HCT116 (cell line): Measurements from ENCODE around the gene HEATR5A. TPM values are rescaled to one million over a fixed set of nuclear protein-coding genes. Genes with fewer than 3 reads are reported as not detected.

Experiments used
- ATAC-seq: fragments of 200-7000 bp; cut with Tn5 transposase; 2 replicates; pipeline ENCODE4 v1.9.1; 2020; ENCODE audit warnings: mild to moderate bottlenecking, moderate library complexity
- BruUV-seq: library from RNA; stranded (reverse); fragments of 400-500 nt; replicated peaks from 2 replicates; lab custom pipeline; 2021; lab: Mats Ljungman, UMichigan
- CTCF ChIA-PET: fragments of 300-600 bp; sonication (Branson Sonifier 250); formaldehyde crosslinking; loops from one replicate; lab custom pipeline; 2021; ENCODE audit warnings: antibody characterized with exemption; lab: Charles Lee
- POLR2A ChIA-PET: fragments of 300-600, 350-600 bp; sonication (Branson Sonifier 250); formaldehyde crosslinking; loops from one replicate; lab custom pipeline; 2021; ENCODE audit warnings: antibody characterized with exemption; lab: Charles Lee
- RAD21 ChIA-PET, 2 experiments: fragments of 300-600 bp; sonication (Branson Sonifier 250); formaldehyde crosslinking; loops; one replicate each; lab custom pipeline; 2023; ENCODE audit warnings: low total read pairs in 2 of 2; ENCODE audit not compliant: uncharacterized antibody in 2 of 2, unreplicated experiment in 2 of 2, low non-redundant PET in 1 of 2; lab: Charles Lee
- DNase-seq: peaks from one replicate; pipeline ENCODE4 v3.0.0-alpha.2; 2010; ENCODE audit warnings: low read depth, low spot score
- H2AFZ ChIP-seq: fragments of 200-600 bp; shearing (Covaris generic), sonication (generic); 2 replicates; pipeline ENCODE4 v1.6.1; 2017; ENCODE audit warnings: low read depth, mixed run types, mixed read lengths, antibody characterized with exemption, low read length; ENCODE audit not compliant: poor library complexity, severe bottlenecking
- H3K27ac ChIP-seq: 2 replicates; pipeline ENCODE4 v1.5.1; 2012; ENCODE audit warnings: low read depth, low read length
- H3K27me3 ChIP-seq: fragments of 200-600 bp; sonication (generic); 2 replicates; pipeline ENCODE4 v1.6.1; 2016; ENCODE audit warnings: mixed run types, low read length, mixed read lengths; ENCODE audit not compliant: insufficient read depth
- H3K36me3 ChIP-seq, 2 experiments: fragments of 200-500 bp in 1 of 2; fragments of 200-600 bp in 1 of 2; sonication (Bioruptor generic) in 1 of 2; sonication (generic) in 1 of 2; 2 replicates each; pipeline versions ENCODE4 v1.5.1 to v1.6.1; 2014 to 2016; ENCODE audit warnings: low read length in 2 of 2, inconsistent platforms in 1 of 2, mixed read lengths in 1 of 2, mixed run types in 1 of 2; ENCODE audit not compliant: insufficient read depth in 2 of 2, control insufficient read depth in 1 of 2
- H3K4me1 ChIP-seq, 2 experiments: fragments of 200-600 bp in 1 of 2; sonication (generic) in 1 of 2; 2 replicates each; pipeline versions ENCODE4 v1.5.1 to v1.6.1; 2012 to 2017; ENCODE audit warnings: low read length in 2 of 2, inconsistent platforms in 1 of 2, mild to moderate bottlenecking in 1 of 2, mixed read lengths in 1 of 2, mixed run types in 1 of 2, moderate library complexity in 1 of 2; ENCODE audit not compliant: insufficient read depth in 2 of 2, control insufficient read depth in 1 of 2
- H3K4me2 ChIP-seq: fragments of 200-600 bp; sonication (generic); 2 replicates; pipeline ENCODE4 v1.6.1; 2017; ENCODE audit warnings: mixed run types, low read length, mixed read lengths
- H3K4me3 ChIP-seq, 2 experiments: fragments of 200-600 bp in 1 of 2; sonication (generic) in 1 of 2; replicated peaks in 1 of 2; 2 replicates each; pipeline ENCODE4 v1.5.1; 2011 to 2016; ENCODE audit warnings: low read length in 2 of 2, control low read depth in 1 of 2, low read depth in 1 of 2, mild to moderate bottlenecking in 1 of 2, mixed read lengths in 1 of 2, mixed run types in 1 of 2
- H3K79me2 ChIP-seq: fragments of 200-600 bp; sonication (generic); 2 replicates; pipeline ENCODE4 v1.6.1; 2017; ENCODE audit warnings: mild to moderate bottlenecking, mixed run types, low read length, moderate library complexity, mixed read lengths; ENCODE audit not compliant: insufficient read depth
- H3K9ac ChIP-seq: fragments of 200-600 bp; sonication (generic); 2 replicates; pipeline ENCODE4 v1.6.1; 2016; ENCODE audit warnings: low read length, mixed read lengths
- H3K9me2 ChIP-seq: fragments of 200-600 bp; sonication (generic), shearing (Covaris generic); 2 replicates; pipeline ENCODE4 v1.6.1; 2017; ENCODE audit warnings: mixed run types, mild to moderate bottlenecking, moderate library complexity; ENCODE audit not compliant: insufficient read depth
- H3K9me3 ChIP-seq, 2 experiments: fragments of 200-500 bp in 1 of 2; fragments of 200-600 bp in 1 of 2; sonication (Bioruptor generic) in 1 of 2; sonication (generic) in 1 of 2; 2 replicates each; pipeline ENCODE4 v1.6.1; 2014 to 2017; ENCODE audit warnings: low read length in 2 of 2, mixed read lengths in 2 of 2, inconsistent platforms in 1 of 2, low read depth in 1 of 2, mild to moderate bottlenecking in 1 of 2, mixed run types in 1 of 2, moderate library complexity in 1 of 2; ENCODE audit not compliant: control insufficient read depth in 1 of 2, insufficient read depth in 1 of 2
- H4K20me1 ChIP-seq: fragments of 200-600 bp; sonication (generic), shearing (Covaris generic); 2 replicates; pipeline ENCODE4 v1.6.1; 2017; ENCODE audit warnings: mixed run types, mild to moderate bottlenecking, moderate library complexity; ENCODE audit not compliant: insufficient read depth
- ATF3 ChIP-seq: IDR thresholded peaks from 2 replicates; pipeline ENCODE4 v1.6.1; 2012
- CTCF ChIP-seq, 3 experiments: fragments of 200-600 bp in 1 of 3; sonication (generic) in 1 of 3; IDR thresholded peaks in 2 of 3; conservative IDR thresholded peaks in 1 of 3; 2 replicates each; pipeline ENCODE4 v1.5.1; 2012 to 2017; ENCODE audit warnings: low read depth in 2 of 3, low read length in 2 of 3, antibody characterized with exemption in 1 of 3, borderline replicate concordance in 1 of 3, control low read depth in 1 of 3, mild to moderate bottlenecking in 1 of 3, mixed read lengths in 1 of 3, mixed run types in 1 of 3, moderate library complexity in 1 of 3; ENCODE audit not compliant: insufficient read depth in 1 of 3
- EGR1 ChIP-seq: IDR thresholded peaks from 2 replicates; pipeline ENCODE4 v1.6.1; 2012; ENCODE audit warnings: low read depth
- ELF1 ChIP-seq: IDR thresholded peaks from 2 replicates; pipeline ENCODE4 v1.6.1; 2012; ENCODE audit warnings: low read depth, borderline replicate concordance
- EZH2 ChIP-seq: fragments of 200-600 bp; sonication (generic); IDR thresholded peaks from 2 replicates; pipeline ENCODE4 v1.6.1; 2017; ENCODE audit warnings: antibody characterized with exemption, mixed run types
- FOSL1 ChIP-seq: IDR thresholded peaks from 2 replicates; pipeline ENCODE4 v1.6.1; 2012; ENCODE audit warnings: low read depth
- POLR2A ChIP-seq: IDR thresholded peaks from 2 replicates; pipeline ENCODE4 v1.7.0; 2011; ENCODE audit warnings: borderline replicate concordance; ENCODE audit not compliant: insufficient read depth, insufficient read length; ENCODE audit errors: extremely low read depth
- POLR2AphosphoS5 ChIP-seq: IDR thresholded peaks from 2 replicates; pipeline ENCODE4 v1.6.1; 2011; ENCODE audit warnings: mild to moderate bottlenecking, low read depth, low read length, moderate library complexity
- RAD21 ChIP-seq: IDR thresholded peaks from 2 replicates; pipeline ENCODE4 v1.6.1; 2012; ENCODE audit warnings: low read depth, mild to moderate bottlenecking
- SIN3A ChIP-seq: IDR thresholded peaks from 2 replicates; pipeline ENCODE4 v1.6.1; 2012; ENCODE audit warnings: low read depth
- SP1 ChIP-seq: IDR thresholded peaks from 2 replicates; pipeline ENCODE4 v1.6.1; 2012; ENCODE audit warnings: low read depth
- TCF7L2 ChIP-seq: IDR thresholded peaks from 2 replicates; pipeline ENCODE4 v1.7.0; 2011; ENCODE audit warnings: borderline replicate concordance, inconsistent platforms; ENCODE audit not compliant: insufficient read depth, insufficient read length; ENCODE audit errors: extremely low read depth
- YY1 ChIP-seq: IDR thresholded peaks from 2 replicates; pipeline ENCODE4 v1.6.1; 2011; ENCODE audit warnings: low read length, low read depth, moderate library complexity, mild to moderate bottlenecking; ENCODE audit not compliant: insufficient replicate concordance; ENCODE audit errors: extremely low read depth
- ZFX ChIP-seq: fragments of 450-650 bp; IDR thresholded peaks from 2 replicates; pipeline ENCODE4 v1.6.1; 2017
- intact Hi-C: fragments of 100-400 bp; cut with micrococcal nuclease; formaldehyde crosslinking; loops from 2 replicates; pipeline ENCODE4 v1.10.0; 2022
- total RNA-seq: library from RNA; stranded (reverse); gene quantifications from one replicate; pipeline ENCODE4 v1.2.1, GENCODE V29; 2021; ENCODE audit not compliant: unreplicated experiment
- TF ChIP-seq, protein P1 (sequence below): IDR thresholded peaks from 2 replicates; pipeline ENCODE4 v1.6.1; 2011; ENCODE audit warnings: mild to moderate bottlenecking, low read length, moderate library complexity; ENCODE audit not compliant: insufficient replicate concordance; ENCODE audit errors: extremely low read depth
- TF ChIP-seq, protein P2 (sequence below): IDR thresholded peaks from 2 replicates; pipeline ENCODE4 v1.6.1; 2012; ENCODE audit warnings: low read depth

HEATR5A gene
- total RNA-seq, 1 experiment from 2014 or later = 20.9 TPM

GRCh38 chr14:31411218-31411727, 9.1 kb downstream of the HEATR5A start:
- no peak overlapping the region for H3K4me2 ChIP-seq
- ChIA-PET POLR2A (interaction anchor here (1.7 kb wide), 1 partner anchor 9 kb away, joined by 8 read pairs; the partner anchor contains the start of gene HEATR5A), RAD21 (no interaction called here), CTCF (interaction anchor here (0.6 kb wide), 1 partner anchor 1118 kb away, joined by 3 read pairs; no protein-coding TSS in a partner anchor)
- H3K36me3 ChIP-seq = no peaks in the 10 kb centered on the region
- ATAC-seq = no peak
- no peak overlapping the region for H3K27ac ChIP-seq
- H3K27me3 ChIP-seq = no peaks in the 10 kb centered on the region
- no peaks in the 10 kb centered on the region for H3K9me2 ChIP-seq
- peaks cover 12 to 16% of the 10 kb centered on the region in 2 experiments; a peak in 3 of 4 replicates for H3K4me1 ChIP-seq
- TF ChIP-seq YY1 = no peak
- TF ChIP-seq SIN3A = no peak
- TF ChIP-seq, protein P1, sequence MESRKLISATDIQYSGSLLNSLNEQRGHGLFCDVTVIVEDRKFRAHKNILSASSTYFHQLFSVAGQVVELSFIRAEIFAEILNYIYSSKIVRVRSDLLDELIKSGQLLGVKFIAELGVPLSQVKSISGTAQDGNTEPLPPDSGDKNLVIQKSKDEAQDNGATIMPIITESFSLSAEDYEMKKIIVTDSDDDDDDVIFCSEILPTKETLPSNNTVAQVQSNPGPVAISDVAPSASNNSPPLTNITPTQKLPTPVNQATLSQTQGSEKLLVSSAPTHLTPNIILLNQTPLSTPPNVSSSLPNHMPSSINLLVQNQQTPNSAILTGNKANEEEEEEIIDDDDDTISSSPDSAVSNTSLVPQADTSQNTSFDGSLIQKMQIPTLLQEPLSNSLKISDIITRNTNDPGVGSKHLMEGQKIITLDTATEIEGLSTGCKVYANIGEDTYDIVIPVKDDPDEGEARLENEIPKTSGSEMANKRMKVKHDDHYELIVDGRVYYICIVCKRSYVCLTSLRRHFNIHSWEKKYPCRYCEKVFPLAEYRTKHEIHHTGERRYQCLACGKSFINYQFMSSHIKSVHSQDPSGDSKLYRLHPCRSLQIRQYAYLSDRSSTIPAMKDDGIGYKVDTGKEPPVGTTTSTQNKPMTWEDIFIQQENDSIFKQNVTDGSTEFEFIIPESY = no peak
- no peak for TF ChIP-seq CTCF (IDR thresholded peaks at IDR 0.05 in 2 of 3, conservative IDR thresholded peaks at IDR 0.05 in 1 of 3; ENCODE audit: borderline replicate concordance in 1 of 3, insufficient read depth in 1 of 3, low read depth in 2 of 3, low read length in 2 of 3)
- no peak for TF ChIP-seq EZH2
- no peak for TF ChIP-seq ZFX
- no peak for TF ChIP-seq FOSL1
- TF ChIP-seq, protein P2, sequence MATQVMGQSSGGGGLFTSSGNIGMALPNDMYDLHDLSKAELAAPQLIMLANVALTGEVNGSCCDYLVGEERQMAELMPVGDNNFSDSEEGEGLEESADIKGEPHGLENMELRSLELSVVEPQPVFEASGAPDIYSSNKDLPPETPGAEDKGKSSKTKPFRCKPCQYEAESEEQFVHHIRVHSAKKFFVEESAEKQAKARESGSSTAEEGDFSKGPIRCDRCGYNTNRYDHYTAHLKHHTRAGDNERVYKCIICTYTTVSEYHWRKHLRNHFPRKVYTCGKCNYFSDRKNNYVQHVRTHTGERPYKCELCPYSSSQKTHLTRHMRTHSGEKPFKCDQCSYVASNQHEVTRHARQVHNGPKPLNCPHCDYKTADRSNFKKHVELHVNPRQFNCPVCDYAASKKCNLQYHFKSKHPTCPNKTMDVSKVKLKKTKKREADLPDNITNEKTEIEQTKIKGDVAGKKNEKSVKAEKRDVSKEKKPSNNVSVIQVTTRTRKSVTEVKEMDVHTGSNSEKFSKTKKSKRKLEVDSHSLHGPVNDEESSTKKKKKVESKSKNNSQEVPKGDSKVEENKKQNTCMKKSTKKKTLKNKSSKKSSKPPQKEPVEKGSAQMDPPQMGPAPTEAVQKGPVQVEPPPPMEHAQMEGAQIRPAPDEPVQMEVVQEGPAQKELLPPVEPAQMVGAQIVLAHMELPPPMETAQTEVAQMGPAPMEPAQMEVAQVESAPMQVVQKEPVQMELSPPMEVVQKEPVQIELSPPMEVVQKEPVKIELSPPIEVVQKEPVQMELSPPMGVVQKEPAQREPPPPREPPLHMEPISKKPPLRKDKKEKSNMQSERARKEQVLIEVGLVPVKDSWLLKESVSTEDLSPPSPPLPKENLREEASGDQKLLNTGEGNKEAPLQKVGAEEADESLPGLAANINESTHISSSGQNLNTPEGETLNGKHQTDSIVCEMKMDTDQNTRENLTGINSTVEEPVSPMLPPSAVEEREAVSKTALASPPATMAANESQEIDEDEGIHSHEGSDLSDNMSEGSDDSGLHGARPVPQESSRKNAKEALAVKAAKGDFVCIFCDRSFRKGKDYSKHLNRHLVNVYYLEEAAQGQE = no peak
- no peak for TF ChIP-seq POLR2A
- no peak for TF ChIP-seq SP1
- TF ChIP-seq POLR2AphosphoS5 = no peak
- no peak for TF ChIP-seq ELF1
- no peak for TF ChIP-seq RAD21
- no peak for TF ChIP-seq TCF7L2
- TF ChIP-seq ATF3 = no peak
- TF ChIP-seq EGR1 = no peak
- no peak overlapping the region for H3K9ac ChIP-seq
- intact Hi-C loops = no loop called here
- BruUV-seq = no TSS peak
- no peak overlapping the region for H3K4me3 ChIP-seq
- peaks cover 6% of the 10 kb centered on the region for H3K79me2 ChIP-seq
- no peak overlapping the region for H2AFZ ChIP-seq
- H4K20me1 ChIP-seq = no peaks in the 10 kb centered on the region
- H3K9me3 ChIP-seq = no peaks in the 10 kb centered on the region
- no peak for DNase-seq
